A549 (cell line): ENCODE measurements around the gene GAP43.

Experiments used
- CEBPB ChIP-seq, 2 experiments: fragments of >200 bp in 1 of 2; sonication (Bioruptor Twin) in 1 of 2; formaldehyde crosslinking in 1 of 2; IDR thresholded peaks; 2 replicates each; pipeline ENCODE4 v1.6.1; 2012 to 2016
- CHD4 ChIP-seq: fragments of 200-600 bp; sonication (generic); IDR thresholded peaks from 2 replicates; pipeline ENCODE4 v1.6.1; 2016; ENCODE audit warnings: antibody characterized with exemption, mild to moderate bottlenecking, borderline replicate concordance
- CTCF ChIP-seq: fragments of >200 bp; sonication (Bioruptor Twin); formaldehyde crosslinking; IDR thresholded peaks from 3 replicates; pipeline ENCODE4 v1.5.1; 2016
- RNF2 ChIP-seq: fragments of 200-600 bp; sonication (generic); IDR thresholded peaks from 2 replicates; pipeline ENCODE4 v1.6.1; 2016; ENCODE audit warnings: low read depth, mild to moderate bottlenecking, antibody characterized with exemption, moderate library complexity, borderline replicate concordance
- USF2 ChIP-seq: fragments of 450-650 bp; IDR thresholded peaks from 2 replicates; pipeline ENCODE4 v1.6.1; 2014; ENCODE audit warnings: antibody characterized with exemption

- TF ChIP-seq CTCF = no peak
- TF ChIP-seq RNF2 = no peak
- TF ChIP-seq USF2 = no peak
- TF ChIP-seq CEBPB (IDR thresholded peaks at IDR 0.05) = no peak
- TF ChIP-seq CHD4 = no peak
Measured at GRCh38 chr3:115651087-115651486, 27.8 kb downstream of the GAP43 start.
